OCI-LY1 (cell line): ENCODE measurements around the gene TEKT5.

Experiments
- H2AFZ ChIP-seq: fragments of 200-600 bp; sonication (generic), shearing (Covaris generic); 2 replicates; pipeline ENCODE4 v1.6.0; 2014; ENCODE audit warnings: antibody characterized with exemption, mild to moderate bottlenecking, low read length
- H3F3A ChIP-seq: fragments of 200-600 bp; sonication (generic), shearing (Covaris generic); 2 replicates; pipeline ENCODE4 v1.6.0; 2014; ENCODE audit warnings: mild to moderate bottlenecking, antibody characterized with exemption, low read length, moderate library complexity; ENCODE audit not compliant: insufficient read depth
- H3K27ac ChIP-seq: fragments of 200-600 bp; sonication (generic); 2 replicates; pipeline ENCODE4 v1.5.1; 2014; ENCODE audit warnings: low read length, mixed run types, mild to moderate bottlenecking, low read depth; ENCODE audit not compliant: poor library complexity, severe bottlenecking
- H3K27me3 ChIP-seq: fragments of 200-600 bp; sonication (generic); 2 replicates; pipeline ENCODE4 v1.6.0; 2014; ENCODE audit warnings: antibody characterized with exemption, mild to moderate bottlenecking, low read length, moderate library complexity; ENCODE audit not compliant: insufficient read depth
- H3K36me3 ChIP-seq: fragments of 200-600 bp; sonication (generic); 2 replicates; pipeline ENCODE4 v1.6.1; 2014; ENCODE audit warnings: mild to moderate bottlenecking, antibody characterized with exemption, low read length, moderate library complexity, mixed read lengths; ENCODE audit not compliant: insufficient read depth
- H3K4me1 ChIP-seq: fragments of 200-600 bp; sonication (generic); 2 replicates; pipeline ENCODE4 v1.5.1; 2014; ENCODE audit warnings: mild to moderate bottlenecking, low read length, moderate library complexity; ENCODE audit not compliant: insufficient read depth, severe bottlenecking
- H3K4me2 ChIP-seq: fragments of 200-600 bp; sonication (generic), shearing (Covaris generic); 2 replicates; pipeline ENCODE4 v1.6.1; 2014; ENCODE audit warnings: low read length
- H3K4me3 ChIP-seq: fragments of 200-600 bp; sonication (generic); 2 replicates; pipeline ENCODE4 v1.5.1; 2014; ENCODE audit warnings: low read length, low read depth, mild to moderate bottlenecking, mixed read lengths; ENCODE audit not compliant: poor library complexity, severe bottlenecking
- H3K79me2 ChIP-seq: fragments of 200-600 bp; shearing (Covaris generic); 2 replicates; pipeline ENCODE4 v1.6.1; 2016; ENCODE audit warnings: mixed run types, low read length, mixed read lengths; ENCODE audit not compliant: insufficient read depth
- H3K9ac ChIP-seq: fragments of 200-600 bp; sonication (generic), shearing (Covaris generic); 2 replicates; pipeline ENCODE4 v1.6.1; 2014; ENCODE audit warnings: mild to moderate bottlenecking, low read length, mixed read lengths
- H3K9me2 ChIP-seq: fragments of 200-600 bp; sonication (generic), shearing (Covaris generic); 2 replicates; pipeline ENCODE4 v1.6.1; 2014; ENCODE audit warnings: low read depth, mild to moderate bottlenecking, low read length, mixed read lengths
- H3K9me3 ChIP-seq: fragments of 200-600 bp; shearing (Covaris generic); 2 replicates; pipeline ENCODE4 v1.6.1; 2014; ENCODE audit warnings: low read length, mixed read lengths
- H4K20me1 ChIP-seq: fragments of 200-600 bp; sonication (generic), shearing (Covaris generic); 2 replicates; pipeline ENCODE4 v1.6.0; 2016; ENCODE audit warnings: mild to moderate bottlenecking, low read length; ENCODE audit not compliant: insufficient read depth
- CTCF ChIP-seq: fragments of 200-600 bp; sonication (generic), shearing (Covaris generic); IDR thresholded peaks from 2 replicates; pipeline ENCODE4 v1.5.1; 2017; ENCODE audit warnings: mild to moderate bottlenecking, antibody characterized with exemption, low read length, moderate library complexity, mixed read lengths
- EZH2 ChIP-seq: fragments of 200-600 bp; sonication (generic), shearing (Covaris generic); IDR thresholded peaks from 2 replicates; pipeline ENCODE4 v1.8.0; 2017; ENCODE audit warnings: borderline replicate concordance, mixed run types, mild to moderate bottlenecking, antibody characterized with exemption, low read length, moderate library complexity, mixed read lengths

The TEKT5 gene

DNA sequence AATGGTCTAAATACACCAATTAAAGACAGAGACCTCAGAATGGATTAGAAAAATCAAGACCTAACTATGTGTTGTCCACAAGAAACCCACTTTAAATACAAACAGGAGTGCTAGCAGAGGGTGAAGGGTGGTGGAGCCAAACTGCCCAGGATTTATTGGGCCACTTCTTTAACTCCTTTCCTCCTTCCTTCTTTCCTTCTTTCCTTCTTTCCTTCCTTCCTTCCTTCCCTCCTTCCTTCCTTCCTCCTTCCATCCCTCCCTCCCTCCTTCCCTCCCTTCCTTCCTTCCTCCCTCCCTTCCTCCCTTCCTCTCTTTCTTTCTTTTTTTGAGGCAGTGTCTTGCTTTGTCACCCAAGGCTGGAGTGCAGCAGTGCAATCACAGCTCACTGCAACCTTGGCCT is 80.0 kb downstream of the TEKT5 start:
- H3K27me3 ChIP-seq: no peaks in the 10 kb centered on the region
- no peaks in the 10 kb centered on the region for H3K9me2 ChIP-seq
- no peaks in the 10 kb centered on the region for H4K20me1 ChIP-seq
- no peaks in the 10 kb centered on the region for H3K36me3 ChIP-seq
- no peak overlapping the region for H3K9ac ChIP-seq
- H3K4me3 ChIP-seq: no peak overlapping the region
- no peaks in the 10 kb centered on the region for H3K9me3 ChIP-seq
- no peak overlapping the region for H3K27ac ChIP-seq
- TF ChIP-seq CTCF: no peak
- no peak for TF ChIP-seq EZH2
- H3K4me1 ChIP-seq: no peaks in the 10 kb centered on the region
- no peak overlapping the region for H2AFZ ChIP-seq
- H3F3A ChIP-seq: no peaks in the 10 kb centered on the region
- H3K79me2 ChIP-seq: no peaks in the 10 kb centered on the region
- no peak overlapping the region for H3K4me2 ChIP-seq

GRCh38 chr16:10613785-10614485 is 80.8 kb downstream of the TEKT5 start:
- no peak overlapping the region for H3K9ac ChIP-seq
- H3K4me1 ChIP-seq: no peaks in the 10 kb centered on the region

GRCh38 chr16:10612649-10613179 is 82.0 kb downstream of the TEKT5 start:
- Histone ChIP-seq H3K4me3 (no peak overlapping the region), H3F3A (no peaks in the 10 kb centered on the region), H3K36me3 (no peaks in the 10 kb centered on the region), H3K27me3 (no peaks in the 10 kb centered on the region), H2AFZ (no peak overlapping the region), H3K27ac (no peak overlapping the region), H3K9me3 (no peaks in the 10 kb centered on the region), H3K4me2 (no peak overlapping the region), H4K20me1 (no peaks in the 10 kb centered on the region), H3K4me1 (no peaks in the 10 kb centered on the region), H3K79me2 (no peaks in the 10 kb centered on the region), H3K9ac (no peak overlapping the region), H3K9me2 (no peaks in the 10 kb centered on the region)
- TF ChIP-seq EZH2 (no peak), CTCF (no peak)

More at GRCh38 chr16:10613785-10614485, 80.8 kb downstream of the TEKT5 start:
- no peaks in the 10 kb centered on the region for H3F3A ChIP-seq
- H3K27ac ChIP-seq: no peak overlapping the region
- no peak overlapping the region for H3K4me2 ChIP-seq
- H4K20me1 ChIP-seq: no peaks in the 10 kb centered on the region
- no peaks in the 10 kb centered on the region for H3K27me3 ChIP-seq
- H2AFZ ChIP-seq: no peak overlapping the region
- H3K9me3 ChIP-seq: no peaks in the 10 kb centered on the region
- no peaks in the 10 kb centered on the region for H3K79me2 ChIP-seq
- TF ChIP-seq EZH2 (no peak), CTCF (no peak)
- H3K9me2 ChIP-seq: no peaks in the 10 kb centered on the region
- H3K4me3 ChIP-seq: no peak overlapping the region
- no peaks in the 10 kb centered on the region for H3K36me3 ChIP-seq
